ENCODE data around the gene EIF3M.

EIF3M gene

GRCh38 chr11:32583459-32584271, at the start of gene EIF3M:
Gene EIF3M (plus strand): TSS chr11:32583831. CDS start chr11:32583888, 57 bp downstream.
- no peak for TF ChIP-seq CTCF (IDR thresholded peaks at IDR 0.05; ENCODE audit: poor library complexity, severe bottlenecking)
- peak; percentile 96 for DNase-seq (ENCODE audit: low spot score)

GRCh38 chr11:32538804-32539203, 44.8 kb upstream of the EIF3M start:
- Histone ChIP-seq H3K27ac (ENCODE audit: poor library complexity, severe bottlenecking) (no peak overlapping the region), H3K4me1 (ENCODE audit: insufficient read depth, poor library complexity, severe bottlenecking) (no peaks in the 10 kb centered on the region), H3K27me3 (ENCODE audit: insufficient read depth, poor library complexity, severe bottlenecking) (no peaks in the 10 kb centered on the region), H3K36me3 (ENCODE audit: low read depth) (no peaks in the 10 kb centered on the region), H3K4me3 (ENCODE audit: severe bottlenecking) (no peak overlapping the region), H3K9me3 (ENCODE audit: severe bottlenecking) (no peaks in the 10 kb centered on the region)
- TF ChIP-seq CTCF (IDR thresholded peaks at IDR 0.05; ENCODE audit: poor library complexity, severe bottlenecking): no peak
- DNase-seq (ENCODE audit: low spot score) (no peak), ATAC-seq (ENCODE audit: low read depth) (no peak)

More at GRCh38 chr11:32583459-32584271, at the start of gene EIF3M:
- ATAC-seq (ENCODE audit: low read depth): peak; percentile 91
- peaks cover 29% of the 10 kb centered on the region for H3K36me3 ChIP-seq (ENCODE audit: low read depth)
- no peaks in the 10 kb centered on the region for H3K9me3 ChIP-seq (ENCODE audit: severe bottlenecking)
- H3K4me1 ChIP-seq (ENCODE audit: insufficient read depth, poor library complexity, severe bottlenecking): peaks cover 4% of the 10 kb centered on the region
- H3K27me3 ChIP-seq (ENCODE audit: insufficient read depth, poor library complexity, severe bottlenecking): no peaks in the 10 kb centered on the region
- peak within 1 kb of the TSS; percentile 76 for H3K4me3 ChIP-seq (ENCODE audit: severe bottlenecking)
- H3K27ac ChIP-seq (ENCODE audit: poor library complexity, severe bottlenecking): peak within 1 kb of the TSS; percentile 66

- Histone ChIP-seq H3K27ac (ENCODE audit: poor library complexity, severe bottlenecking) (no peak overlapping the region), H3K36me3 (ENCODE audit: low read depth) (no peaks in the 10 kb centered on the region), H3K27me3 (ENCODE audit: insufficient read depth, poor library complexity, severe bottlenecking) (peaks cover 8% of the 10 kb centered on the region), H3K9me3 (ENCODE audit: severe bottlenecking) (no peaks in the 10 kb centered on the region), H3K4me3 (ENCODE audit: severe bottlenecking) (no peak overlapping the region), H3K4me1 (ENCODE audit: insufficient read depth, poor library complexity, severe bottlenecking) (no peaks in the 10 kb centered on the region)
- ATAC-seq (ENCODE audit: low read depth) (no peak), DNase-seq (ENCODE audit: low spot score) (no peak)
- TF ChIP-seq CTCF (IDR thresholded peaks at IDR 0.05; ENCODE audit: poor library complexity, severe bottlenecking): no peak
Observed at GRCh38 chr11:32549611-32550187, 33.9 kb upstream of the EIF3M start.

GRCh38 chr11:32550207-32550606, 33.4 kb upstream of the EIF3M start:
- Histone ChIP-seq H3K4me3 (ENCODE audit: severe bottlenecking) (no peak overlapping the region), H3K27ac (ENCODE audit: poor library complexity, severe bottlenecking) (no peak overlapping the region), H3K4me1 (ENCODE audit: insufficient read depth, poor library complexity, severe bottlenecking) (no peaks in the 10 kb centered on the region), H3K27me3 (ENCODE audit: insufficient read depth, poor library complexity, severe bottlenecking) (peaks cover 8% of the 10 kb centered on the region), H3K9me3 (ENCODE audit: severe bottlenecking) (no peaks in the 10 kb centered on the region), H3K36me3 (ENCODE audit: low read depth) (no peaks in the 10 kb centered on the region)
- DNase-seq (ENCODE audit: low spot score) (no peak), ATAC-seq (ENCODE audit: low read depth) (no peak)
- no peak for TF ChIP-seq CTCF (IDR thresholded peaks at IDR 0.05; ENCODE audit: poor library complexity, severe bottlenecking)

GRCh38 chr11:32555091-32555490, 28.5 kb upstream of the EIF3M start:
- no peaks in the 10 kb centered on the region for H3K36me3 ChIP-seq (ENCODE audit: low read depth)
- ATAC-seq (ENCODE audit: low read depth): no peak
- no peaks in the 10 kb centered on the region for H3K9me3 ChIP-seq (ENCODE audit: severe bottlenecking)
- H3K4me1 ChIP-seq (ENCODE audit: insufficient read depth, poor library complexity, severe bottlenecking): no peaks in the 10 kb centered on the region
- no peak overlapping the region for H3K27ac ChIP-seq (ENCODE audit: poor library complexity, severe bottlenecking)
- no peak for TF ChIP-seq CTCF (IDR thresholded peaks at IDR 0.05; ENCODE audit: poor library complexity, severe bottlenecking)
- no peak overlapping the region for H3K4me3 ChIP-seq (ENCODE audit: severe bottlenecking)
- H3K27me3 ChIP-seq (ENCODE audit: insufficient read depth, poor library complexity, severe bottlenecking): no peaks in the 10 kb centered on the region
- no peak for DNase-seq (ENCODE audit: low spot score)
